Astrocyte (in vitro differentiated cells and primary cell): ENCODE results near the gene NEMP1. TPM values are rescaled to one million over a fixed set of nuclear protein-coding genes. Genes with fewer than 3 reads are reported as not detected.

Experiments
- DNase-seq: peaks from one replicate; pipeline ENCODE4 v3.0.0-alpha.2; 2010; ENCODE audit warnings: low read depth
- FAIRE-seq: peaks from 2 replicates; lab custom pipeline; 2011; peaks lifted over from hg19 to GRCh38; lab: Jason Lieb, UNC
- H2AFZ ChIP-seq: 2 replicates; pipeline ENCODE4 v1.6.0; 2012; ENCODE audit warnings: low read depth, low read length, inconsistent platforms
- H3K27ac ChIP-seq: 2 replicates; pipeline ENCODE4 v1.5.1; 2011; ENCODE audit warnings: low read depth, low read length, inconsistent platforms
- H3K27me3 ChIP-seq: 2 replicates; pipeline ENCODE4 v1.6.0; 2011; ENCODE audit warnings: low read length, inconsistent platforms; ENCODE audit not compliant: insufficient read depth
- H3K36me3 ChIP-seq: 2 replicates; pipeline ENCODE4 v1.5.1; 2011; ENCODE audit warnings: low read length, inconsistent platforms; ENCODE audit not compliant: insufficient read depth
- H3K4me1 ChIP-seq: 2 replicates; pipeline ENCODE4 v1.5.1; 2011; ENCODE audit warnings: low read length, inconsistent platforms; ENCODE audit not compliant: insufficient read depth
- H3K4me2 ChIP-seq: 2 replicates; pipeline ENCODE4 v1.6.0; 2012; ENCODE audit warnings: low read length, inconsistent platforms
- H3K4me3 ChIP-seq: 2 replicates; pipeline ENCODE4 v1.5.1; 2011; ENCODE audit warnings: low read depth, mild to moderate bottlenecking, low read length, inconsistent platforms; ENCODE audit not compliant: insufficient read depth
- H3K79me2 ChIP-seq: 2 replicates; pipeline ENCODE4 v1.6.0; 2012; ENCODE audit warnings: mild to moderate bottlenecking, low read length, inconsistent platforms; ENCODE audit not compliant: insufficient read depth
- H3K9ac ChIP-seq: 2 replicates; pipeline ENCODE4 v1.6.0; 2012; ENCODE audit warnings: mild to moderate bottlenecking, low read length, inconsistent platforms
- H3K9me3 ChIP-seq: 2 replicates; pipeline ENCODE4 v1.5.1; 2012; ENCODE audit warnings: low read depth, mild to moderate bottlenecking, low read length, inconsistent platforms; ENCODE audit not compliant: insufficient read depth
- H4K20me1 ChIP-seq: 2 replicates; pipeline ENCODE4 v1.6.0; 2012; ENCODE audit warnings: low read length, inconsistent platforms; ENCODE audit not compliant: insufficient read depth
- H3K27ac Mint-ChIP-seq: one replicate; pipeline ENCODE4 v1.8.0; 2021; ENCODE audit warnings: mild to moderate bottlenecking, mixed read lengths; ENCODE audit not compliant: unreplicated experiment
- H3K27me3 Mint-ChIP-seq: one replicate; pipeline ENCODE4 v1.8.0; 2021; ENCODE audit warnings: low read depth, mixed read lengths; ENCODE audit not compliant: unreplicated experiment
- H3K36me3 Mint-ChIP-seq: one replicate; pipeline ENCODE4 v1.8.0; 2021; ENCODE audit warnings: low read depth, mixed read lengths; ENCODE audit not compliant: unreplicated experiment
- H3K4me1 Mint-ChIP-seq: one replicate; pipeline ENCODE4 v1.8.0; 2021; ENCODE audit warnings: low read depth, mixed read lengths; ENCODE audit not compliant: unreplicated experiment
- H3K4me3 Mint-ChIP-seq: one replicate; pipeline ENCODE4 v1.8.0; 2021; ENCODE audit warnings: mild to moderate bottlenecking, moderate library complexity, mixed read lengths; ENCODE audit not compliant: unreplicated experiment
- H3K9me3 Mint-ChIP-seq: one replicate; pipeline ENCODE4 v1.8.0; 2021; ENCODE audit warnings: mild to moderate bottlenecking, mixed read lengths; ENCODE audit not compliant: unreplicated experiment
- EZH2 ChIP-seq: IDR thresholded peaks from 2 replicates; pipeline ENCODE4 v1.6.1; 2012; ENCODE audit warnings: mild to moderate bottlenecking, low read length, inconsistent platforms; ENCODE audit not compliant: insufficient read depth
- total RNA-seq: library from RNA; stranded (reverse); gene quantifications from 2 replicates; pipeline ENCODE4 v1.2.1, GENCODE V29; 2021
- TF ChIP-seq, protein P1 (sequence below): IDR thresholded peaks from 2 replicates; pipeline ENCODE4 v1.5.1; 2011; ENCODE audit warnings: low read depth, mild to moderate bottlenecking, inconsistent platforms, low read length, moderate library complexity; ENCODE audit not compliant: insufficient read depth

Gene NEMP1
- total RNA-seq, 1 donor from 2014 or later, result 10.6 TPM

DNA sequence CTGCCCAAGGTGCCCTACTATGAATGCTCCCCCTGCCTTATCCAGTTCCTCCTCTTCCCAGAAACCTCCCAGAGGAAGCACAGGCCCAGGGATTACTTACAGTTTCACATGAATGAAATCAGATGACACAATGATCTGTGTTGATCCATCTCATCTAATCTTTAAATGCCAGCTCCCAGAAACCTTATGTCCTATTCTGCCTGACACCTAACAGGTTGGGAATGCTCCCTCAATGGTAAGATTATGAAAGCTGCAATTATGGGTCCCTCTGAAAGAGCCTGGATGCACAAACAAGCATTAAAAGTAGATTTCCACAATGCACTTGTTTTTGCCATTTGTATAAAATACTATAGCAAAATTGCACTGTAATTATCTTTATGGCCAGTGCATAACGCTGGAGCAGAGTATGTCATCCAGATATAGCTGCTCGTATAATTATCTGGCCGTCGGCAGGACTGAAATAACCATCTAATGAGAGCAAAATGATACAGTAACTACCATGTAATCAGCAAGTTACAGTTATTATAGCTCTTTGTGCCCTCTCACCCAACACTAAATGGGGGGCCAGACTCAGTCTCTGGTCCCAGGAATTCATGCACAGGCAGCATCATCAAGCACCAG, 67.9 kb downstream of the NEMP1 start:
- H3K27ac Mint-ChIP-seq, result no peak overlapping the region
- H3K4me3 Mint-ChIP-seq, result no peak overlapping the region
- H3K27me3 ChIP-seq, result peaks cover 38% of the 10 kb centered on the region
- H3K36me3 Mint-ChIP-seq, result no peaks in the 10 kb centered on the region
- no peak for FAIRE-seq
- H2AFZ ChIP-seq, result no peak overlapping the region
- H3K4me3 ChIP-seq, result no peak overlapping the region
- DNase-seq, result no peak
- H3K36me3 ChIP-seq, result no peaks in the 10 kb centered on the region
- H3K9me3 Mint-ChIP-seq, result peaks cover 2% of the 10 kb centered on the region
- H3K4me1 ChIP-seq, result peaks cover 6% of the 10 kb centered on the region
- no peak overlapping the region for H3K9ac ChIP-seq
- peaks cover 4% of the 10 kb centered on the region for H3K79me2 ChIP-seq
- H3K27ac ChIP-seq, result no peak overlapping the region
- H3K9me3 ChIP-seq, result peaks cover 3% of the 10 kb centered on the region
- H3K27me3 Mint-ChIP-seq, result peaks cover 32% of the 10 kb centered on the region
- peaks cover 24% of the 10 kb centered on the region for H3K4me1 Mint-ChIP-seq
- no peak overlapping the region for H3K4me2 ChIP-seq
- H4K20me1 ChIP-seq, result no peaks in the 10 kb centered on the region
- TF ChIP-seq, protein P1, sequence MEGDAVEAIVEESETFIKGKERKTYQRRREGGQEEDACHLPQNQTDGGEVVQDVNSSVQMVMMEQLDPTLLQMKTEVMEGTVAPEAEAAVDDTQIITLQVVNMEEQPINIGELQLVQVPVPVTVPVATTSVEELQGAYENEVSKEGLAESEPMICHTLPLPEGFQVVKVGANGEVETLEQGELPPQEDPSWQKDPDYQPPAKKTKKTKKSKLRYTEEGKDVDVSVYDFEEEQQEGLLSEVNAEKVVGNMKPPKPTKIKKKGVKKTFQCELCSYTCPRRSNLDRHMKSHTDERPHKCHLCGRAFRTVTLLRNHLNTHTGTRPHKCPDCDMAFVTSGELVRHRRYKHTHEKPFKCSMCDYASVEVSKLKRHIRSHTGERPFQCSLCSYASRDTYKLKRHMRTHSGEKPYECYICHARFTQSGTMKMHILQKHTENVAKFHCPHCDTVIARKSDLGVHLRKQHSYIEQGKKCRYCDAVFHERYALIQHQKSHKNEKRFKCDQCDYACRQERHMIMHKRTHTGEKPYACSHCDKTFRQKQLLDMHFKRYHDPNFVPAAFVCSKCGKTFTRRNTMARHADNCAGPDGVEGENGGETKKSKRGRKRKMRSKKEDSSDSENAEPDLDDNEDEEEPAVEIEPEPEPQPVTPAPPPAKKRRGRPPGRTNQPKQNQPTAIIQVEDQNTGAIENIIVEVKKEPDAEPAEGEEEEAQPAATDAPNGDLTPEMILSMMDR, result no peak

DNA sequence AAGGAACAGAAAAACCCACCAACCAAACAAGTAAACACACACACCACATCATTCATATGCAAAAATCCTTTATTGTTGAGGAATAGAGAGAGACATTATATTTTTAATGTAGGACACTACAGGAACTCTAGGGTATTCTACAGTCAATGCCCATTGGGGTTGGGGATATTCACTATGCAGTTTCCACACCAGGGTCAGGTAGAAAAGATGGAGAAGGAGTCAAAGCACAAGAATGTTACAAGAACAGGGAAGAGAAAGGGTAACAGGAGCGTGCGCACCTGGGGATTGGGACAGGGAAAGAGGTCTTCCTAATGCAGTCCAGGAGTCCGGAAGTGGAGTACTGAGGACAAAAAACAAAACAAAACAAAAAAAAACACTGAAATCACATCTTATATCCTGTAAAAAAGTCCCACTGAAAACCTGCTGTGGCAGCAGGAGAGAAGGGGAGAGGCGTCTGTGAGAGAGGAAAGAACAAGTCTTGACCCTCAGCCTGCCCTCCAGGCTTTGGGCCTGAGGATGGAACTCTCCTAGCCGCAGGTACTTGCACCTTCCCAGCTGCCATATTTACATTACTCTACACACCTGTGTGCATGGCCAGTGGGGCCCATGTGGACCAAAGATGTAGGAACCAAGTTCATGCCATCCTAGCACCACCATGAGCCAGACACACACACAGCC, 68.5 kb downstream of the NEMP1 start:
- Mint-ChIP-seq H3K27me3 (peaks cover 26% of the 10 kb centered on the region), H3K4me3 (no peak overlapping the region), H3K36me3 (no peaks in the 10 kb centered on the region), H3K27ac (no peak overlapping the region), H3K4me1 (peaks cover 27% of the 10 kb centered on the region), H3K9me3 (peaks cover 2% of the 10 kb centered on the region)
- H3K4me1 ChIP-seq, result peaks cover 11% of the 10 kb centered on the region
- H2AFZ ChIP-seq, result no peak overlapping the region
- H3K27me3 ChIP-seq, result peaks cover 32% of the 10 kb centered on the region
- no peak overlapping the region for H3K4me2 ChIP-seq
- DNase-seq (no peak), FAIRE-seq (no peak)
- H3K27ac ChIP-seq, result no peak overlapping the region
- no peak overlapping the region for H3K9ac ChIP-seq
- H3K79me2 ChIP-seq, result peaks cover 11% of the 10 kb centered on the region
- no peak overlapping the region for H3K4me3 ChIP-seq
- peaks cover 4% of the 10 kb centered on the region for H4K20me1 ChIP-seq
- TF ChIP-seq, protein P1, result no peak
- TF ChIP-seq EZH2, result no peak
- H3K36me3 ChIP-seq, result no peaks in the 10 kb centered on the region
- H3K9me3 ChIP-seq, result no peaks in the 10 kb centered on the region

DNA sequence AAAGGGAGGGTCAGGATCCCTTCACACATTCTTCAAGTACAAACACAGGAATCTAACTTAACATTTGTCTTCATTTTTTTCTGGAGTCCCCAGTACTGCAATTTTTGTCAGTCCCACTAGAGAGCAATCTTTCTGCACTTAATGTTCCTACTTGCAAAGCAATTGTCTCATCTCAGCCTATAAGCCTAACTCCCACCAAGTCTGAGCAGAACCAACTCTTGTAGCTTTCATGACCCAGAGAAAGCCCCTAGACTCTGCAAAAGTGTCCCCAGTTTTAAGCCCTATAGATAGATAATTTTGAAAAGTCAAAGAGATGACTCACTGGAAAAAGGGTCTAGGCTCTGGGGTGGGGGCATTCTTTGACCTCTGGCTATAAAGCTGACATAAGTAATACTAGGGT, 70.4 kb downstream of the NEMP1 start:
- Mint-ChIP-seq H3K9me3 (peaks cover 2% of the 10 kb centered on the region), H3K36me3 (peaks cover 9% of the 10 kb centered on the region), H3K27me3 (peaks cover 7% of the 10 kb centered on the region), H3K4me3 (peak overlapping the region; percentile 42), H3K27ac (peak overlapping the region; percentile 63), H3K4me1 (peaks cover 31% of the 10 kb centered on the region)
- peaks cover 22% of the 10 kb centered on the region for H4K20me1 ChIP-seq
- H3K9me3 ChIP-seq, result no peaks in the 10 kb centered on the region
- no peak overlapping the region for H3K9ac ChIP-seq
- no peak overlapping the region for H2AFZ ChIP-seq
- peaks cover 11% of the 10 kb centered on the region for H3K4me1 ChIP-seq
- TF ChIP-seq, protein P1, result peak; percentile 80
- no peak for TF ChIP-seq EZH2
- H3K27ac ChIP-seq, result no peak overlapping the region
- H3K79me2 ChIP-seq, result peaks cover 30% of the 10 kb centered on the region
- H3K36me3 ChIP-seq, result peaks cover 14% of the 10 kb centered on the region
- no peak overlapping the region for H3K4me3 ChIP-seq
- peaks cover 14% of the 10 kb centered on the region for H3K27me3 ChIP-seq
- no peak overlapping the region for H3K4me2 ChIP-seq
- peak; percentile 41 for DNase-seq
- no peak for FAIRE-seq
